Measurements from ENCODE around the gene PRKCE.

PRKCE gene

GRCh38 chr2:45986509-45986908 is 335.0 kb downstream of the PRKCE start:
- Histone ChIP-seq H3K27me3 (no peaks in the 10 kb centered on the region), H3K27ac (no peak overlapping the region), H3K9me3 (no peaks in the 10 kb centered on the region), H3K36me3 (peaks cover 0 to 27% (median 0%) of the 10 kb centered on the region in 3 donors), H3K4me1 (peaks cover 0 to 29% (median 12%) of the 10 kb centered on the region in 4 donors), H3K4me3 (no peak overlapping the region)
- intact Hi-C loops (cut with DNase I; ENCODE audit: low total_unique reads), result no loop called here
- no peak for TF ChIP-seq CTCF (IDR thresholded peaks at IDR 0.05)
- peak in 1 of 2 donors; percentile 58 for DNase-seq

- Histone ChIP-seq H3K27ac (no peak overlapping the region), H3K36me3 (peaks cover 0 to 20% (median 0%) of the 10 kb centered on the region in 3 donors), H3K27me3 (no peaks in the 10 kb centered on the region), H3K4me1 (peaks cover 0 to 42% (median 25%) of the 10 kb centered on the region in 4 donors), H3K4me3 (no peak overlapping the region), H3K9me3 (no peaks in the 10 kb centered on the region)
- DNase-seq, result no peak
- no peak for TF ChIP-seq CTCF (IDR thresholded peaks at IDR 0.05)
- intact Hi-C loops (cut with DNase I; ENCODE audit: low total_unique reads), result no loop called here
These were observed 336.4 kb downstream of the PRKCE start for GRCh38 chr2:45987856-45988255.

- DNase-seq, result no peak
- H3K27me3 ChIP-seq, result no peaks in the 10 kb centered on the region
- H3K36me3 ChIP-seq, result peaks cover 0 to 20% (median 0%) of the 10 kb centered on the region in 3 donors
- peaks cover 0 to 53% (median 32%) of the 10 kb centered on the region in 4 donors for H3K4me1 ChIP-seq
- no peak for TF ChIP-seq CTCF (IDR thresholded peaks at IDR 0.05)
- no peak overlapping the region for H3K4me3 ChIP-seq
- H3K27ac ChIP-seq, result peak overlapping the region in 1 of 2 donors; percentile 36
- H3K9me3 ChIP-seq, result no peaks in the 10 kb centered on the region
- intact Hi-C loops (cut with DNase I; ENCODE audit: low total_unique reads), result no loop called here
These were observed 337.4 kb downstream of the PRKCE start for GRCh38 chr2:45988879-45989278.

- no peaks in the 10 kb centered on the region for H3K27me3 ChIP-seq
- no peaks in the 10 kb centered on the region for H3K9me3 ChIP-seq
- peaks cover 0 to 56% (median 34%) of the 10 kb centered on the region in 4 donors for H3K4me1 ChIP-seq
- no peak overlapping the region for H3K27ac ChIP-seq
- H3K4me3 ChIP-seq, result no peak overlapping the region
- no peak for TF ChIP-seq CTCF (IDR thresholded peaks at IDR 0.05)
- peaks cover 0 to 12% (median 0%) of the 10 kb centered on the region in 3 donors for H3K36me3 ChIP-seq
- no peak for DNase-seq
- intact Hi-C loops (cut with DNase I; ENCODE audit: low total_unique reads), result no loop called here
These were observed 338.7 kb downstream of the PRKCE start for GRCh38 chr2:45990131-45990530.

- peak overlapping the region; percentile 43 to 70 for H3K27ac ChIP-seq
- no peaks in the 10 kb centered on the region for H3K9me3 ChIP-seq
- DNase-seq, result peak; percentile 56 to 85
- peak overlapping the region; percentile 1 to 2 for H3K4me3 ChIP-seq
- no peaks in the 10 kb centered on the region for H3K27me3 ChIP-seq
- peaks cover 0 to 56% (median 34%) of the 10 kb centered on the region in 4 donors for H3K4me1 ChIP-seq
- intact Hi-C loops (cut with DNase I; ENCODE audit: low total_unique reads), result no loop called here
- no peak for TF ChIP-seq CTCF (IDR thresholded peaks at IDR 0.05)
- H3K36me3 ChIP-seq, result peaks cover 0 to 12% (median 0%) of the 10 kb centered on the region in 3 donors
These were observed 340.7 kb downstream of the PRKCE start for GRCh38 chr2:45992021-45992740.
